T-helper 1 cell treated with Interleukin-12 subunit alpha and Interleukin-12 subunit beta and Interleukin-4 antibody, amounts not matched to agents 30 μg/mL and 1 μg/mL, for 36 hours (primary cell): ENCODE measurements around the gene UROS.
A peak's percentile ranks its signal among the peaks of the same experiment; 100 is the strongest.

Source experiments
- H3K27ac Mint-ChIP-seq: one replicate; pipeline ENCODE4 v1.8.0; 2021; ENCODE audit warnings: mild to moderate bottlenecking, mixed read lengths
- H3K27me3 Mint-ChIP-seq: one replicate; pipeline ENCODE4 v1.8.0; 2021; ENCODE audit warnings: low read depth, mixed read lengths
- H3K36me3 Mint-ChIP-seq: one replicate; pipeline ENCODE4 v1.8.0; 2021; ENCODE audit warnings: low read depth, mixed read lengths
- H3K4me1 Mint-ChIP-seq: one replicate; pipeline ENCODE4 v1.8.0; 2021; ENCODE audit warnings: low read depth, mixed read lengths
- H3K4me3 Mint-ChIP-seq: one replicate; pipeline ENCODE4 v1.8.0; 2021; ENCODE audit warnings: mild to moderate bottlenecking, moderate library complexity, mixed read lengths
- H3K9me3 Mint-ChIP-seq: one replicate; pipeline ENCODE4 v1.8.0; 2021; ENCODE audit warnings: mixed read lengths

Gene UROS

DNA sequence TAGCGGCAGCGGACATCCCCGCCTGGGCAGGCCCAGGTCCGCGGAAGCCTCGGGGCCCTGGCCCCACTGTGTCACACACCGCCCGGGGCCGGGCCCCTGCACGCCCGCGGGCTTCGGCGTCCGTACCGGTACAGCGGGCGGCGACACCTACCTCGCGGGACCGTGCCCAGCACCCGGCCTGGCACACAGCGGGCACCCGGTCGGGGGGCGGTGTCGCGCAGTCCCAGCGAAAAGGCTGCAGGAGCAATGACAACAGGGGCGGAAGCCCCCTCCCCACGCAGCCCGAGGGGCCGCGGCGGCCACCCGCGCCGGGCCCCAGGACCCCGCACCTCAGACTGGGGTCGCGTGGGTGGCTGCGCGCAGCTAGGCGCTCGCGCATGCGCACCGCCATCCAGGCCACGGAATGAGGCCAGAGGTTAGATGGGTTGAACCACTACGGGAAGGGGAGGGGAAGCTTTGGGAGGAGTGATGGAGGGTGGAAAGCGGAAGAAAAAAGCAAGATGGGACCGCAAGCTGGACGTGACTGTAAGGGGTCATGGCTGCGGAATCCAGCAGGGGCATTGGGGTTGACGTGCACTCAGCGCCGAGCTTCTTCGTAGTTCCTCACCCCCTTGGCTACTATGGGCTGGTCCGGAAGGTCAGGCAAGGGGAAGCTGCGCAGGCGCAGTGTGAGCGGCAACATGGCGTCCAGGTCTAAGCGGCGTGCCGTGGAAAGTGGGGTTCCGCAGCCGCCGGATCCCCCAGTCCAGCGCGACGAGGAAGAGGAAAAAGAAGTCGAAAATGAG lies at the start of gene UROS, which contains the start of gene BCCIP:
Gene UROS (minus strand): TSS at position 381 of the 785 bp plus-strand sequence. CDS start 6,759 bp downstream, outside the sequence.
Gene BCCIP (plus strand): TSS at position 669 of the 785 bp plus-strand sequence. CDS start 12 bp downstream, at position 681.
- no peaks in the 10 kb centered on the region for H3K9me3 Mint-ChIP-seq
- H3K4me1 Mint-ChIP-seq = peaks cover 22% of the 10 kb centered on the region
- no peaks in the 10 kb centered on the region for H3K27me3 Mint-ChIP-seq
- H3K4me3 Mint-ChIP-seq = peak within 1 kb of the TSS; percentile 81
- peak within 1 kb of the TSS; percentile 7 for H3K27ac Mint-ChIP-seq
- peaks cover 7% of the 10 kb centered on the region for H3K36me3 Mint-ChIP-seq

GRCh38 chr10:125871338-125871737 lies 48.3 kb upstream of the UROS start:
- Mint-ChIP-seq H3K9me3 (peaks cover 8% of the 10 kb centered on the region), H3K27ac (no peak overlapping the region), H3K4me1 (no peaks in the 10 kb centered on the region), H3K27me3 (no peaks in the 10 kb centered on the region), H3K36me3 (peaks cover 5% of the 10 kb centered on the region), H3K4me3 (no peak overlapping the region)

DNA sequence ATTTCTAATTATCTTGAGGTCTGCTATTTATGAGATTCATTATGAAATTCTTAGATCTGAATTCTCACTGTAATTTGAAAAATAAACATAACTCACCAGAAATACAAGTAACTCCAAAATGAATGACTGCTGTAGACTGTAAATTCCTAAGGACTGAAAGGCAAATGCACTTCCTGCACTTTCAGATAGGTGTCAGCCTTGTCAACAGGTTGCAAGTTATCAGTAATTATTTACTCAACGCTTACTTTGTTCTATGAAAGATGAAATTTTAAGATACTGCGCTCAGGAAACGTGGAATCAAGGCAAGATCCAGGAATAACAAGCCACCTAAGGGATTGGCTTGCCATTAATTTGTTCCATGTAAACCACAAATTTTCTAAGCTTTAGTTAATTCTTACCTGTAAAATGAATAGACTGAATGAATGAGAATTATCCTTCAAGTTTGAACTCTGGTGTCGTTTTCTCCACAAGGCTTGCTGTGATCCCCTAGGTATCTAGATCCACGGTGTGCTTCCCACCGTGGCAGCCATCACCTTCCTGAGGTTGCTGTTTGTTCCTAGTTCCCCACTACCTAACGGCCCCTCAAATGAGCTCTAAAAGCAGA lies 45.4 kb upstream of the UROS start:
- H3K36me3 Mint-ChIP-seq = no peaks in the 10 kb centered on the region
- H3K4me1 Mint-ChIP-seq = no peaks in the 10 kb centered on the region
- H3K27me3 Mint-ChIP-seq = no peaks in the 10 kb centered on the region
- no peak overlapping the region for H3K27ac Mint-ChIP-seq
- no peaks in the 10 kb centered on the region for H3K9me3 Mint-ChIP-seq
- H3K4me3 Mint-ChIP-seq = no peak overlapping the region

DNA sequence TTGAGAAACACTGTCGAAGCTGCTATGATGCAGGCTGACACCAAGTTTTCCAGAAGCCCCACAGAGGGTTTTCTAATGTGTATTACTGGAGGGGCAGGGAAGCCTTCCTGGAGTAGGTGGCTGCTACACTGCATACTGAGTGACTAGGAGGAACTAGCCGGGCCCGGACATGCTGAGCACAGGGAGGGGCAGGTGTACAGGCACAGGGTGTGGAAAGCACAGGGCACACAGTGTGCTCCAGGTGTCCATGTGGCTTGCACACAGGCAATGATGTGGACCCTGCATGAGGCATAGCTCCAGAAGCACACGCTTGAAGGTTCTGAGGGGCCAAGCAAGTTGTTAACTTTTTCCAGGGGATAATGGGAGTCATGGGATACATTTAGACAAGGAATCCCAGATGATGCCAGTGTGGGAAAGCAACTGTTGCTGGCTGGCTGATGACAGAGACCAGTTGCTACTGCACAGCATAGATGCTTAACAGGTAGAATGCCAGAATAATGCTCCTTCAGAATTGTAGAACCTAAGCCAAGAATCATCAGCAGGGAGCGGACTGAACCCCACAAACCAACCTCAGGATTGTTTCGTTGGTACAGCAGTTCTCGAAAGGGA lies 43.5 kb upstream of the UROS start:
- Mint-ChIP-seq H3K27me3 (no peaks in the 10 kb centered on the region), H3K27ac (no peak overlapping the region), H3K4me1 (no peaks in the 10 kb centered on the region)

DNA sequence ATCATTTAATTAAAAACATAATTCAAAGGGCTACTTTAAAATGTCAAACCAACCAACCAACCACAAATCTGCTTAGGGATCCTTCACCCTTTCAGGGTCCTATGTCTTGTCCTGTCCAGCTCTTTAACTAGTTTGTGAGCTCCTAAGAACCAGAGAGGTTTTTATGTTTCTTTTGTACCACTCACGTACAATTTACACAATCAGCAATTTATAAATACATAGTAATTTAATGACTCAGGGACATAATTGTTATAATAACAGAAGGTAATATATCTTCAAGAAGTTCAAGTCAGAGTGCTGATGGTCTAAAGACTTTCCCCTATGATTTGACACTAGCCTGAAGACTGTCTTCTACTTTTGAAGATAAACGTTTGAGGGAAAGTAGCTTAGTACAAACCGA lies 42.1 kb upstream of the UROS start:
- Mint-ChIP-seq H3K4me1 (no peaks in the 10 kb centered on the region), H3K4me3 (no peak overlapping the region), H3K36me3 (no peaks in the 10 kb centered on the region), H3K27ac (no peak overlapping the region), H3K27me3 (no peaks in the 10 kb centered on the region), H3K9me3 (no peaks in the 10 kb centered on the region)

More for the DNA sequence above, 43.5 kb upstream of the UROS start:
- Mint-ChIP-seq H3K9me3 (no peaks in the 10 kb centered on the region), H3K4me3 (no peak overlapping the region), H3K36me3 (no peaks in the 10 kb centered on the region)

DNA sequence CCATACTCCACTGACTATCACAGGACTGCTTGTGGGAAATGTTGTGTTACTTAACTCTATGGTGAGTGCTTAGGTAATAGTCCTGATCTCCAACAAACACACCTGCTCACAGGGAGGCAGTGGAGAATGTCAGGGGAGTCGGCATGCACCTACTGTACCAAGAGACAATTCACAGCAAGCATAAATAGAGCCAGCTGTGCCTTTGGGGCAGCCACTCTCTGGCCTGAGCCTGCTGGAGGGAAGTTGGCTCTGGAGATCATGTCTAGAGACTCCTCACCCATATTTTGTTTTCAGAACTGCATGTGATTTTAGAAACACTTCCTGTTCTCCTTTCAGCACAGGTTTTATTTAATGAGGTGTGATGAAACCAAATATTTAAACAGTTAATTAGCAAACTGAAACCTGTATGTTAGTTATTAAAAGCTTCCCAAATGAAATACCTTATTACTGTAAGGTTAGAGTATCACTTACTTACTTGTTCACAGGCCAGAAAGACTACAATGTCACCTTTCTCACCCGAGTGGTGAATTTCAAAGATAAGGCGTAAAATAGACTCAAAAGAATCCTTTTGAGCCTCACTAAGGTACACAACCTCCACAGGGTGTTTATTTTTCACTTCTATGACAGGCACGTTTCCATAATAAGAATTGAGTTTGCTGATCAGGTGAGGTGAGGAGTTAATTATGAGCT lies 36.2 kb upstream of the UROS start:
- H3K4me1 Mint-ChIP-seq = peaks cover 2% of the 10 kb centered on the region
- no peak overlapping the region for H3K27ac Mint-ChIP-seq
- H3K9me3 Mint-ChIP-seq = no peaks in the 10 kb centered on the region
- H3K36me3 Mint-ChIP-seq = peaks cover 3% of the 10 kb centered on the region
- H3K4me3 Mint-ChIP-seq = no peak overlapping the region
- no peaks in the 10 kb centered on the region for H3K27me3 Mint-ChIP-seq

DNA sequence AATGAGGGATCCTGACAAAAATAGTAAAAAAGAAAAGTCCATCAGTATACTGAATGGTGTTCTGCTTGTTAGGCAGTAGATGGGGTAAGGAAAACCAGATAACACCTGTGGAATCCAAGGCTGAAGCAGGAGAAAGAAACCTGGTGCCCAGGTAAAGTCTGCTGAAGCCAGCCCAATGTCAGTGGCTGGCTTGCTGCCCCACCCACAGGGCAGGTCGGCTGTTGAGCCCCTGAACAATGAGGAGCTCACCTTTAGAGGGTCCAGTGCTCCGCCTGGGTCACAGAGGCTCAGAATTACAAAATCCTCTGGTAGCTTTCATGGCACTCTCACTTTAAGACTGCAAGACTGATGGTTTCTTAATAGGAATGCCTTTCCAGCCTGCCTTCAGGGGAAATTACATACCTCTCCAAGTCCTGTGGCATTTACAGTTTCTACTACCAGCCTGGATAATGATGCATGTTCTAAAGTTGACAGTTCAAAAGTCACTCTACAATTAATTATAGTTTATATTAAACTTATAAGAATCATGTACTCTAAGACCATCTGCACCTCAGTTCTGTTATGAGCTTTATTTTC lies 34.2 kb upstream of the UROS start:
- Mint-ChIP-seq H3K27ac (no peak overlapping the region), H3K4me3 (no peak overlapping the region), H3K9me3 (no peaks in the 10 kb centered on the region), H3K4me1 (peaks cover 2% of the 10 kb centered on the region), H3K36me3 (peaks cover 3% of the 10 kb centered on the region), H3K27me3 (no peaks in the 10 kb centered on the region)

DNA sequence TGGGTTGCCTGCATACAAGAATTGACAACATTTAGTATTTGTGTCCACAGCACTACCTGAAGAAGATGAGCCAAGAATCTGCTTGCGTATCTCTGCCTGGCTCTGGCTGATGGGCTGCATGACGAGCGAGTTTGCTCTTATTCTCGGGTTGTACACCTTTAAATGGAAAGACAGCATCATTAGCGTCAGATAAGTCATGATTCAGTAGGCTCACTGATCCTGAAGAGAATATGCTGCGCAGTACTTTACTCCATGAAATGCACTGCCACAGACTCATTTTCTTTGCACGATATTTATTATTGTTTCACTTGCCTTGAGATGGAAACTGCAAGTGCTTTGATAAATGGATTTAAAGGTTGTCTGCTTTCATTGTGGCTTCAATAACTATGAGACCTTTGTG lies 29.4 kb upstream of the UROS start:
- H3K9me3 Mint-ChIP-seq = no peaks in the 10 kb centered on the region
- no peak overlapping the region for H3K4me3 Mint-ChIP-seq
- H3K27me3 Mint-ChIP-seq = no peaks in the 10 kb centered on the region
- peaks cover 10% of the 10 kb centered on the region for H3K36me3 Mint-ChIP-seq
- peaks cover 2% of the 10 kb centered on the region for H3K4me1 Mint-ChIP-seq
- H3K27ac Mint-ChIP-seq = no peak overlapping the region

- H3K4me3 Mint-ChIP-seq = no peak overlapping the region
- H3K9me3 Mint-ChIP-seq = no peaks in the 10 kb centered on the region
- H3K27ac Mint-ChIP-seq = no peak overlapping the region
- no peaks in the 10 kb centered on the region for H3K27me3 Mint-ChIP-seq
- peaks cover 2% of the 10 kb centered on the region for H3K4me1 Mint-ChIP-seq
- H3K36me3 Mint-ChIP-seq = peaks cover 12% of the 10 kb centered on the region
These were observed 28.0 kb upstream of the UROS start for GRCh38 chr10:125850766-125851731.

DNA sequence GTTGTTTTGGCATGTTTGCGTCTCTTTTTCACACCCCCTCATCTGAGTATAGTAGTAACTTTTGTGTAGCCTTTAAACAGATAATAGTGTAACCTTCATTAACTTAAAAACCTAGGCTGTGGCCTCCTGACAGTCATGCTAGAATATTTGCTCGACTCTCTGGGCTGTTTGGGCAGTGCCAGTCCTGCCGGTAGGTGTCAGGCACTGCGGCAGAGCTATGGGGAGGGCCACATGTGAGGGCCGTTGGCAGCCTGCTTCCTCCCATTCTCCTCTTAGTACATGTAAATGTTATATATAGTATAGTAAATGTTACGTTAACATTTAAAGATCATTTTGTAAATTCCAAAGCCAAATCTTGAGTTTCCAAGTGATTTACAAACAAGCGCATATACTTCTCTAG lies 26.4 kb upstream of the UROS start:
- H3K9me3 Mint-ChIP-seq = no peaks in the 10 kb centered on the region
- no peak overlapping the region for H3K27ac Mint-ChIP-seq
- H3K4me1 Mint-ChIP-seq = peaks cover 1% of the 10 kb centered on the region
- no peaks in the 10 kb centered on the region for H3K27me3 Mint-ChIP-seq
- H3K36me3 Mint-ChIP-seq = peaks cover 10% of the 10 kb centered on the region
- H3K4me3 Mint-ChIP-seq = no peak overlapping the region

GRCh38 chr10:125848857-125849256 lies 25.8 kb upstream of the UROS start:
- no peak overlapping the region for H3K27ac Mint-ChIP-seq
- H3K27me3 Mint-ChIP-seq = no peaks in the 10 kb centered on the region
- peaks cover 9% of the 10 kb centered on the region for H3K36me3 Mint-ChIP-seq
- H3K9me3 Mint-ChIP-seq = no peaks in the 10 kb centered on the region
- no peaks in the 10 kb centered on the region for H3K4me1 Mint-ChIP-seq
- H3K4me3 Mint-ChIP-seq = no peak overlapping the region

- Mint-ChIP-seq H3K27ac (no peak overlapping the region), H3K27me3 (no peaks in the 10 kb centered on the region)
These were observed 25.3 kb upstream of the UROS start for GRCh38 chr10:125848371-125848770.

GRCh38 chr10:125846894-125847293 lies 23.8 kb upstream of the UROS start:
- no peaks in the 10 kb centered on the region for H3K27me3 Mint-ChIP-seq
- no peaks in the 10 kb centered on the region for H3K9me3 Mint-ChIP-seq
- peaks cover 7% of the 10 kb centered on the region for H3K36me3 Mint-ChIP-seq
- no peak overlapping the region for H3K4me3 Mint-ChIP-seq
- H3K4me1 Mint-ChIP-seq = no peaks in the 10 kb centered on the region
- no peak overlapping the region for H3K27ac Mint-ChIP-seq

More at GRCh38 chr10:125848371-125848770, 25.3 kb upstream of the UROS start:
- Mint-ChIP-seq H3K9me3 (no peaks in the 10 kb centered on the region), H3K4me1 (no peaks in the 10 kb centered on the region), H3K36me3 (peaks cover 9% of the 10 kb centered on the region), H3K4me3 (no peak overlapping the region)
